Nucleus accumbens (tissue), 56 donors: ENCODE measurements around the gene PIKFYVE.
A peak's percentile ranks its signal among the peaks of the same experiment; 100 is the strongest.
"Not testable (repeated sequence)": the region's sequence is repeated elsewhere in the genome, so short reads cannot be mapped to it uniquely, and the experiment has no call there.

ENCODE experiments used
- DNase-seq, 56 donors: peaks; one replicate each; lab custom pipeline; 2025; lab: John Stamatoyannopoulos, UW

The PIKFYVE gene

GRCh38 chr2:208392300-208392699 lies 126.2 kb downstream of the PIKFYVE start:
- no peak for DNase-seq

- DNase-seq, result not testable (repeated sequence)
These were observed 130.7 kb downstream of the PIKFYVE start for GRCh38 chr2:208396796-208397195.

GRCh38 chr2:208399201-208399600 lies 133.1 kb downstream of the PIKFYVE start:
- no peak for DNase-seq

- no peak for DNase-seq
These were observed 140.7 kb downstream of the PIKFYVE start, which contains the start of gene PTH2R for GRCh38 chr2:208406474-208407451. Gene PTH2R, plus strand, starts transcription at chr2:208406792. Its CDS starts 252 bp downstream, at chr2:208407044.

GRCh38 chr2:208407667-208408066 lies 141.6 kb downstream of the PIKFYVE start:
- peak in 7 of 56 donors; percentile 1 to 22 (median 11) for DNase-seq
